HFF-Myc (cell line): ENCODE data around the gene CNBP.
"Not testable (repeated sequence)": the region's sequence is repeated elsewhere in the genome, so short reads cannot be mapped to it uniquely, and the experiment has no call there.

Source experiments
- DNase-seq: peaks from one replicate; pipeline ENCODE4 v3.0.0-alpha.2; 2011; ENCODE audit warnings: low read depth; ENCODE audit errors: extremely low read depth
- H3K4me3 ChIP-seq: replicated peaks from 2 replicates; pipeline ENCODE4 v1.5.1; 2011; ENCODE audit warnings: low read depth, mild to moderate bottlenecking, control low read depth, low read length
- TF ChIP-seq, protein P1 (sequence below): IDR thresholded peaks from 2 replicates; pipeline ENCODE4 v1.5.1; 2012; ENCODE audit warnings: mild to moderate bottlenecking, low read depth, low read length, control low read depth; ENCODE audit errors: missing control alignments

The CNBP gene

DNA sequence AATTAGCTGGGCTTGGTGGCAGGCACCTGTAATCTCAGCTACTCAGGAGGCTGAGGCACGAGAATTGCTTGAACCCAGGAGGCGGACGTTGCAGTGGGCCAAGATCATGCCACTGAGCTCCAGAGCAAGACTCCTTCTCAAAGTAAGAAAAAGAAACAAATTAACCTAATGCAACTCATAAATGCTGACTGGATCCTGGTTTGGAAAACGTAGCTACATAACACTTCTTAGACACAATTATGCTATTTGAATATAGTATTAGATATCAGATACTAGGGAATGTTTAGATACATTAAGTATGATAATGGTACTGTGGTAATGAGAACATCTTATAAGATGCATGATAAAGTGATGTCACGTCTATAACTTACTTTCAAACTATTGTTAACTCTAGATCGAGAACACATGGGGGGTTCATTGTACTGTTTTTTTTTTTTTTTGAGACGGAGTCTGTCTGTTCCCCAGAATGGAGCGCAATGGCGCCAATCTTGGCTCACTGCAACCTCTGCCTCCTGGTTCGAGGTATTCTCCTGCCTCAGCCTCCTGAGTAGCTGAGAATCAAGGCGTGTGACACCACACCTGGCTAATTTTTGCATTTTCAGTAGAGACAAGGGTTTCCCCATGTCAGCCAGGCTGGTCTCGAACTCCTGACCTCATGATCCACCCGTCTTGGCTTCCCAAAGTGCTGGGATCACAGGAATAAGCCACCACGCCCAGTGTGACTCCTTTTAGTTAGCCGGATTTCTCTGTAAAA lies 16.9 kb downstream of the CNBP start:
- DNase-seq: no peak
- H3K4me3 ChIP-seq: no peak overlapping the region
- TF ChIP-seq, protein P1, sequence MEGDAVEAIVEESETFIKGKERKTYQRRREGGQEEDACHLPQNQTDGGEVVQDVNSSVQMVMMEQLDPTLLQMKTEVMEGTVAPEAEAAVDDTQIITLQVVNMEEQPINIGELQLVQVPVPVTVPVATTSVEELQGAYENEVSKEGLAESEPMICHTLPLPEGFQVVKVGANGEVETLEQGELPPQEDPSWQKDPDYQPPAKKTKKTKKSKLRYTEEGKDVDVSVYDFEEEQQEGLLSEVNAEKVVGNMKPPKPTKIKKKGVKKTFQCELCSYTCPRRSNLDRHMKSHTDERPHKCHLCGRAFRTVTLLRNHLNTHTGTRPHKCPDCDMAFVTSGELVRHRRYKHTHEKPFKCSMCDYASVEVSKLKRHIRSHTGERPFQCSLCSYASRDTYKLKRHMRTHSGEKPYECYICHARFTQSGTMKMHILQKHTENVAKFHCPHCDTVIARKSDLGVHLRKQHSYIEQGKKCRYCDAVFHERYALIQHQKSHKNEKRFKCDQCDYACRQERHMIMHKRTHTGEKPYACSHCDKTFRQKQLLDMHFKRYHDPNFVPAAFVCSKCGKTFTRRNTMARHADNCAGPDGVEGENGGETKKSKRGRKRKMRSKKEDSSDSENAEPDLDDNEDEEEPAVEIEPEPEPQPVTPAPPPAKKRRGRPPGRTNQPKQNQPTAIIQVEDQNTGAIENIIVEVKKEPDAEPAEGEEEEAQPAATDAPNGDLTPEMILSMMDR: no peak

DNA sequence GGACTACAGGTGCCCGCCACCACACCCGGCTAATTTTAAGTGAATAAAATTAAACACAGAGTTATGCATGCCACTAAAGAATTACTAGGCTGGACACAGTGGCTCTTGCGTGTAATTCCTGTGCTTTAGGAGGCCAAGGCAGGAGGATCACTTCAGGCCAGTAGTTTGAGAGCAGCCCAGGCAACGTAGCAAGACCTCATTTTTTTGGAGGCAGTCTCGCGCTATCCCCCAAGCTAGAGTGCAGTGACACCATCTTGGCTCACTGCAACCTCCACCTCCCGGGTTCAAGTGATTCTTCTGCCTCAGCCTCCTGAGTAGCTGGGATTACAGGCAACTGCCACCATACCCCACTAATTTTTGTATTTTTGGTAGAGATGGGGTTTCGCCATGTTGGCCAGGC lies 18.1 kb downstream of the CNBP start:
- not testable (repeated sequence) for H3K4me3 ChIP-seq, DNase-seq

DNA sequence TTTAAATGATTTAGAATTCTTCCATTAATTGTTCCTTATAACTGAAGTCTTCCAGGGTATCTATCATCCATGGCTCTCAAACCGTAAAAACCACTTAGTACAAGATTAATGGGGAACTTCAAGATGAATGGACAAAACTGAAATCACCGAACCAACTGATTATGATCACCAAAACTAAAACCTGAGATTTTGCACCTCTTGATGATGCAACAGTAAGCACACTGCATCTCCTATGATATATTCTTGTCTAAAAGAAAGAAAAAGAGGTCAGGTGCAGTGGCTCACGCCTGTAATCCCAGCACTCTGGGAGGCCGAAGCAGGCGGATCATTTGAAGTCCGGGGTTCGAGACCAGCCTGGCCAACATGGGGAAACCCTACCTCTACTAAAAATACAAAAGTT lies 19.2 kb downstream of the CNBP start:
- no peak for DNase-seq
- H3K4me3 ChIP-seq: no peak overlapping the region
- TF ChIP-seq, protein P1: no peak

DNA sequence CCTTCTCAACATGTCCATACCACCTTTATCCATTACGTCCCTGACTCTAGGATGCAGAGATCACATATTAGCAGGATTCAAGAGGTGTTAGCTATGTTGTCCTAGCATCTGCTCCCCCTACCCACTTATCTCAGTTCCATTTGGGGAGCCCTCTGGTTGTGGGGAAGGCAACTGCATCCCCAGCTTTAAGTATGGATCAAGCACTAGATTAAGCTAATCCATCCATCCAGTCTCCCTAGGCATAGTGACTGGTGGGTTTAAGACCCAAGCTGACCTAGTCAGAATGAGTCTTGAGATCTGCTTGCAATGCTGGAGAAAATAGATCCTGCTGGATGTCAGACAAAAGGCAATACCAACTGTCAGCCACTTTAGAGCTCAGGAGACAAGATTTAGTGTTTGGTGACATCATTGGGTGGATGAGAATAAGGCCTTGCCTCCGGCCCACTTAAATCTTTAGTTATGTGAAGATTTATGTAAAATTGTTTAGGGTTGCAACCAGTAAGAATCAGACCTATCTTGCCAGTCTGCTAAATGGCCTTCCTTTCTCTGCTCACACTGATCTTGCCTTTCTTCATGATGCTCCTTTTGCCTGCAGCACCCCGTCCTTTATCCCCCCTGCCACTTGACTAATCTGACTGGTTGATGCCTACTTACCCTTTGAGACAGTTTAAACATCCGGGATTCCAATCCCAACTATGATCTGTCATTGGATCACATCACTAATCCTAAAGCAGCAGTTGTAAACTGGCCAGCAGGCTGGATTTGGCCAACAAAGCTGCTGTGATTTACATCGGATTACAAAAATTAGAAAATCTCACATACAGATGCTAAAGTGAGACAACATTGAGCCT lies 20.7 kb downstream of the CNBP start:
- no peak for DNase-seq
- peak overlapping the region; percentile 95 for H3K4me3 ChIP-seq
- TF ChIP-seq, protein P1: peak; percentile 33

DNA sequence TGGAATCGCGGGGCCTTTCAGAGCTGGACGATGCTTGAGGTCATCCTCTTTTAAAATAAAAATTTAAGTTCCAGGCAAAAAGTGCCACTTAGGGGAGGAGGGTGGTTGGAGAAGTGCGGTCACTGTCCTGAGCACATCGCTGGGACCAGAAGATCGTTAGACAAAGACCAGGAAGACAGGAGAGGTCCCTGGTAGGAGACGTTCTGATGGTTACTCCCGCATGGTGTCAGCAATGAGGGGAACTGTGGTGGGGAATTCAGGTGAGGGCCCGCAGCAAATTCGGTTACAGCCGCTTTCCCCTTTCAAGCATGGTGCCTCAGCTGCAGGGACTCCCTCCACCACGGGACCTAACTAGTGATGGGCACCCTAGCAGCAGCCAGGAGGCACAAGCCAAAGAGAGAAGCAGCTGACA lies 21.8 kb downstream of the CNBP start:
- peak overlapping the region; percentile 95 for H3K4me3 ChIP-seq
- DNase-seq: no peak
- TF ChIP-seq, protein P1: no peak

DNA sequence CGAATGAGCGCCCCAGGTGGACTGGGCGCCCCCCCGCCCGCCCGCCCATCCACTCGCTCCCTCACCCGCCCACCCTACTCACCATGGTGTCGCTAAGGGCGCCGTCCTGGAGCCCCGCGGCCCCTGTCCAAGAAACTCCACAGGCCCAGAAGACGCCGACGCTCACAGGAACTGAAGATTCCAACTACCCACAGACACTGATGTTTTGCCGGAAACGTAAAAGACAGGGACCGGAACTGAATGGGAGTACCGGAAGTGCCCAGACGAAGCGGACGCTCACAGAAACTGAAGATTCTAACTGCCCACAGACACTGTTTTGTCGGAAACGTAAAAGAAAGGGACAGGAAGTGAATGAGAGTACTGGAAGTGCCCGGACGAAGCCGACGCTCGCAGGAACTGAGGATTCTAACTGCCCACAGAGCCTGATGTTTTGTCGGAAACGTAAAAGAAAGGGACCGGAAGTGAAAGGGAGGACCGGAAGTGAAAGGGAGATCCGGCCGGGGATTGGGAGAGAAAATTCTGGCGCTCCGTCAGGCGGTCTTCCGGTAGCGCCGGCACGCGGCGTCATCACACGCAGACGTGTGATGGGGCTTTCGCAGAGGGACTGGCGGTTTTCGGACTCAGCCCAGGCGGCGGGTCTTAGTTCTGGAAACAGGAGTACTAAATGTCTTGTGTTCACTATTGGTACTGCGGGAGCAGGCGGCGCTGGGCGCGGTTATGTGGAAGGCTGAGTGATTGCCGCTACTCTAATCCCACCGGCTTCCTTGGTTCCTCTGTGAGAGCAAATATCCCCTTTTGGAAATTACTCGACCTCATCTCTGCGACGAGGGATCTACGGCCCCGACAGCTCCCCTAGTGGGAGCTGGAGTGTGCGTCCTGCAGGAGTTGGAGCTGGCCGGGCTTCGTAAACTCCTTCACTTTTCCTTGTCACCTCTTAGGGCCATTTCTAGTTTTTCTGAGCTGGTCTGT lies 22.5 kb downstream of the CNBP start, which contains the start of gene ISY1:
Gene ISY1 (minus strand): TSS at position 173 of the 969 bp plus-strand sequence. CDS start 88 bp downstream, at position 85.
- DNase-seq: peak; percentile 93
- H3K4me3 ChIP-seq: peak within 1 kb of the TSS; percentile 95
- TF ChIP-seq, protein P1: peak; percentile 89
